Fibroblast of the conjunctiva (primary cell): ENCODE measurements around the gene PTPRM.

ENCODE experiments used
- DNase-seq: peaks from one replicate; pipeline ENCODE4 v3.0.0-alpha.2; 2010; ENCODE audit warnings: low read depth

Gene PTPRM

GRCh38 chr18:8175501-8176061 is 608.5 kb downstream of the PTPRM start:
- DNase-seq: no peak

- no peak for DNase-seq
Observed at GRCh38 chr18:8176109-8176508, 609.0 kb downstream of the PTPRM start.

- DNase-seq: no peak
Observed at GRCh38 chr18:8176554-8176953, 609.4 kb downstream of the PTPRM start.

- DNase-seq: peak; percentile 21
Observed at GRCh38 chr18:8177330-8178016, 610.4 kb downstream of the PTPRM start.

- no peak for DNase-seq
Observed at GRCh38 chr18:8186413-8186812, 619.3 kb downstream of the PTPRM start.

GRCh38 chr18:8188184-8188583 is 621.1 kb downstream of the PTPRM start:
- DNase-seq: no peak

GRCh38 chr18:8190980-8191379 is 623.9 kb downstream of the PTPRM start:
- no peak for DNase-seq

- DNase-seq: no peak
Observed at GRCh38 chr18:8194431-8194830, 627.3 kb downstream of the PTPRM start.

GRCh38 chr18:8196238-8196637 is 629.1 kb downstream of the PTPRM start:
- no peak for DNase-seq

GRCh38 chr18:8197499-8197898 is 630.4 kb downstream of the PTPRM start:
- DNase-seq: no peak

- no peak for DNase-seq
Observed at GRCh38 chr18:8207996-8208395, 640.9 kb downstream of the PTPRM start.

- no peak for DNase-seq
Observed at GRCh38 chr18:8208716-8209115, 641.6 kb downstream of the PTPRM start.

- peak; percentile 90 for DNase-seq
Observed at GRCh38 chr18:8212896-8213780, 646.0 kb downstream of the PTPRM start.

GRCh38 chr18:8215741-8216140 is 648.6 kb downstream of the PTPRM start:
- DNase-seq: no peak

- no peak for DNase-seq
Observed at GRCh38 chr18:8217051-8217564, 650.0 kb downstream of the PTPRM start.

- DNase-seq: no peak
Observed at GRCh38 chr18:8218197-8218596, 651.1 kb downstream of the PTPRM start.

- DNase-seq: no peak
Observed at GRCh38 chr18:8221452-8221851, 654.3 kb downstream of the PTPRM start.

GRCh38 chr18:8224576-8224975 is 657.5 kb downstream of the PTPRM start:
- no peak for DNase-seq

GRCh38 chr18:8229040-8229439 is 661.9 kb downstream of the PTPRM start:
- no peak for DNase-seq

- no peak for DNase-seq
Observed at GRCh38 chr18:8229787-8230186, 662.7 kb downstream of the PTPRM start.

GRCh38 chr18:8231316-8231715 is 664.2 kb downstream of the PTPRM start:
- no peak for DNase-seq

- no peak for DNase-seq
Observed at GRCh38 chr18:8232791-8233190, 665.7 kb downstream of the PTPRM start.

GRCh38 chr18:8235894-8236293 is 668.8 kb downstream of the PTPRM start:
- no peak for DNase-seq
